GM18909 (cell line): Measurements from ENCODE around the gene USH1C.

Experiments used
- ATAC-seq: cut with Tn5 transposase; IDR thresholded peaks from one replicate; pipeline ENCODE4 v1.9.1; 2021; ENCODE audit warnings: mild to moderate bottlenecking; ENCODE audit not compliant: unreplicated experiment, poor library complexity

USH1C gene

GRCh38 chr11:17446482-17446881, 97.7 kb downstream of the USH1C start:
- ATAC-seq: no peak

DNA sequence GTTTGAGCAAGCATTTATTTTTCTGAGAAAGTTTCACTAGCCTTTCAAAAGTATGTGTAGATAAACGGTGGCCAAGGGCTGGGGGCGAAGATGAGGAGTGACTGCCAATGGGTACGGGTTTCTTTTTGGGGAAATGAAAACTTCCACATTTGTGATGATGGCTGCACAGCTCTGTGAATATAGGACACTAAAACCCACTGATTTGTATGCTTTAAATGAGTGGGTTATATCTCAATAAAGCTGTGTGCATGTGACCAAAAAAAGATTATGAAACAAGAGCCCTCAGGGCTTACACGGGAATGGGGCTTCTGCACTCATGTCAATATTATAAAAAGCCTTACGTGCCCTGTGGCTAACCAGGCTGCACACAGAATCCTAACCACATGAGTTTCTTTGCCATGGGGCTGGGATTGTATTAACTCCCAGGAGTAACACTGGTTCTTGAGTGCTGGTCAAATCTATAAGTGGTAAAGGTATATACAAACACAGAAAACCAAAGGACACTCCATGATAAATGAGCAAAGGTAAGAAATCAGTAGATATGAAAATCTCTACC, 98.9 kb downstream of the USH1C start:
- ATAC-seq: no peak

GRCh38 chr11:17443926-17444690, 100.1 kb downstream of the USH1C start:
- no peak for ATAC-seq
